Measurements from ENCODE around the gene ZNF804A.
"Not testable (repeated sequence)": the region's sequence is repeated elsewhere in the genome, so short reads cannot be mapped to it uniquely, and the experiment has no call there.

ZNF804A gene

GRCh38 chr2:184877909-184878308 is 279.6 kb downstream of the ZNF804A start:
- no peaks in the 10 kb centered on the region for H3K4me1 ChIP-seq (ENCODE audit: control insufficient read depth, low read length)
- H3K27me3 ChIP-seq (ENCODE audit: control insufficient read depth, low read length) = no peaks in the 10 kb centered on the region
- no peaks in the 10 kb centered on the region for H4K20me1 ChIP-seq (ENCODE audit: control insufficient read depth, insufficient read depth, low read depth, low read length)
- TF ChIP-seq CTCF (IDR thresholded peaks at IDR 0.05; ENCODE audit: low read depth, low read length, poor library complexity, severe bottlenecking) (no peak), EZH2phosphoT487 (IDR thresholded peaks at IDR 0.05; ENCODE audit: borderline replicate concordance, low read length) (no peak)
- no peak overlapping the region for H3K4me3 ChIP-seq (ENCODE audit: low read length)
- no peaks in the 10 kb centered on the region for H3K9me3 ChIP-seq (ENCODE audit: control insufficient read depth, insufficient read depth, low read length)
- no peaks in the 10 kb centered on the region for H3K36me3 ChIP-seq (ENCODE audit: control insufficient read depth, low read length)
- H3K9me2 ChIP-seq (replicated peaks; ENCODE audit: control insufficient read depth, low read length) = no peaks in the 10 kb centered on the region
- no peaks in the 10 kb centered on the region for H3F3A ChIP-seq (ENCODE audit: control insufficient read depth, insufficient read depth)
- H3K79me2 ChIP-seq (ENCODE audit: control insufficient read depth, low read length) = no peaks in the 10 kb centered on the region
- H3K27ac ChIP-seq (ENCODE audit: low read depth, low read length) = no peak overlapping the region
- no peak overlapping the region for H3K4me2 ChIP-seq (ENCODE audit: low read length)

- no peaks in the 10 kb centered on the region for H3K9me3 ChIP-seq (ENCODE audit: control insufficient read depth, insufficient read depth, low read length)
- H3K79me2 ChIP-seq (ENCODE audit: control insufficient read depth, low read length) = no peaks in the 10 kb centered on the region
- H4K20me1 ChIP-seq (ENCODE audit: control insufficient read depth, insufficient read depth, low read depth, low read length) = no peaks in the 10 kb centered on the region
- H3K4me2 ChIP-seq (ENCODE audit: low read length) = no peak overlapping the region
- no peak overlapping the region for H3K27ac ChIP-seq (ENCODE audit: low read depth, low read length)
- no peaks in the 10 kb centered on the region for H3K36me3 ChIP-seq (ENCODE audit: control insufficient read depth, low read length)
- no peak overlapping the region for H3K4me3 ChIP-seq (ENCODE audit: low read length)
- no peaks in the 10 kb centered on the region for H3F3A ChIP-seq (ENCODE audit: control insufficient read depth, insufficient read depth)
- no peaks in the 10 kb centered on the region for H3K9me2 ChIP-seq (replicated peaks; ENCODE audit: control insufficient read depth, low read length)
- no peaks in the 10 kb centered on the region for H3K27me3 ChIP-seq (ENCODE audit: control insufficient read depth, low read length)
- TF ChIP-seq CTCF (IDR thresholded peaks at IDR 0.05; ENCODE audit: low read depth, low read length, poor library complexity, severe bottlenecking) = no peak
- no peak for TF ChIP-seq EZH2phosphoT487 (IDR thresholded peaks at IDR 0.05; ENCODE audit: borderline replicate concordance, low read length)
- no peaks in the 10 kb centered on the region for H3K4me1 ChIP-seq (ENCODE audit: control insufficient read depth, low read length)
Measured at GRCh38 chr2:184879671-184880070, 281.3 kb downstream of the ZNF804A start.

GRCh38 chr2:184886585-184886984 is 288.3 kb downstream of the ZNF804A start:
- H3K9me2 ChIP-seq (replicated peaks; ENCODE audit: control insufficient read depth, low read length) = not testable (repeated sequence)

GRCh38 chr2:184890311-184890710 is 292.0 kb downstream of the ZNF804A start:
- no peaks in the 10 kb centered on the region for H3F3A ChIP-seq (ENCODE audit: control insufficient read depth, insufficient read depth)
- no peaks in the 10 kb centered on the region for H3K79me2 ChIP-seq (ENCODE audit: control insufficient read depth, low read length)
- H3K4me3 ChIP-seq (ENCODE audit: low read length) = no peak overlapping the region
- no peaks in the 10 kb centered on the region for H3K27me3 ChIP-seq (ENCODE audit: control insufficient read depth, low read length)
- peaks cover 12% of the 10 kb centered on the region; the same call in 1 of the 2 replicates for H3K9me3 ChIP-seq (ENCODE audit: control insufficient read depth, insufficient read depth, low read length)
- H3K4me1 ChIP-seq (ENCODE audit: control insufficient read depth, low read length) = no peaks in the 10 kb centered on the region
- H4K20me1 ChIP-seq (ENCODE audit: control insufficient read depth, insufficient read depth, low read depth, low read length) = no peaks in the 10 kb centered on the region
- H3K27ac ChIP-seq (ENCODE audit: low read depth, low read length) = no peak overlapping the region
- no peaks in the 10 kb centered on the region for H3K9me2 ChIP-seq (replicated peaks; ENCODE audit: control insufficient read depth, low read length)
- no peaks in the 10 kb centered on the region for H3K36me3 ChIP-seq (ENCODE audit: control insufficient read depth, low read length)
- no peak overlapping the region for H3K4me2 ChIP-seq (ENCODE audit: low read length)
- TF ChIP-seq CTCF (IDR thresholded peaks at IDR 0.05; ENCODE audit: low read depth, low read length, poor library complexity, severe bottlenecking) (no peak), EZH2phosphoT487 (IDR thresholded peaks at IDR 0.05; ENCODE audit: borderline replicate concordance, low read length) (no peak)

More at GRCh38 chr2:184886585-184886984, 288.3 kb downstream of the ZNF804A start:
- not testable (repeated sequence) for H4K20me1 ChIP-seq (ENCODE audit: control insufficient read depth, insufficient read depth, low read depth, low read length); H3K27me3 ChIP-seq (ENCODE audit: control insufficient read depth, low read length); H3K4me3 ChIP-seq (ENCODE audit: low read length); H3K27ac ChIP-seq (ENCODE audit: low read depth, low read length); H3K4me1 ChIP-seq (ENCODE audit: control insufficient read depth, low read length); H3K4me2 ChIP-seq (ENCODE audit: low read length); H3F3A ChIP-seq (ENCODE audit: control insufficient read depth, insufficient read depth); H3K36me3 ChIP-seq (ENCODE audit: control insufficient read depth, low read length); H3K79me2 ChIP-seq (ENCODE audit: control insufficient read depth, low read length)
- H3K9me3 ChIP-seq (ENCODE audit: control insufficient read depth, insufficient read depth, low read length) = peaks cover 15% of the 10 kb centered on the region; the same call in 1 of the 2 replicates
